Sigmoid colon (tissue), 4 donors: Measurements from ENCODE around the gene MAP3K8.

Experiments used
- CTCF ChIP-seq, 4 experiments: fragments of 450-650 bp in 3 of 4; fragments of 200-600 bp in 1 of 4; IDR thresholded peaks; one replicate each; pipeline ENCODE4 v1.5.1; 2016 to 2019; ENCODE audit warnings: antibody characterized with exemption in 4 of 4, mild to moderate bottlenecking in 3 of 4, moderate library complexity in 2 of 4
- POLR2A ChIP-seq, 2 donors: fragments of 450-650 bp; IDR thresholded peaks; one replicate each; pipeline ENCODE4 v1.6.1; 2016; ENCODE audit warnings: antibody characterized with exemption in 2 of 2, mild to moderate bottlenecking in 2 of 2, moderate library complexity in 2 of 2
- POLR2AphosphoS5 ChIP-seq, 4 donors: sonication (generic); formaldehyde crosslinking; IDR thresholded peaks; one replicate each; pipeline ENCODE4 v1.6.1; 2017; ENCODE audit warnings: antibody characterized with exemption in 4 of 4

GRCh38 chr10:30403494-30403893 is 30.5 kb upstream of the MAP3K8 start:
- no peak for TF ChIP-seq POLR2A (IDR thresholded peaks at IDR 0.05)
- TF ChIP-seq CTCF (IDR thresholded peaks at IDR 0.05), result no peak
- no peak for TF ChIP-seq POLR2AphosphoS5 (IDR thresholded peaks at IDR 0.05)
